HEK293 (cell line): ENCODE measurements around the gene RGS14.

Experiments
- HIC1 ChIP-seq: fragments of 450-650 bp; formaldehyde crosslinking; IDR thresholded peaks from 2 replicates; pipeline ENCODE4 v1.5.1; 2016; ENCODE audit warnings: missing biosample characterization, missing genetic modification characterization
- PRDM2 ChIP-seq: fragments of 450-650 bp; formaldehyde crosslinking; IDR thresholded peaks from 2 replicates; pipeline ENCODE4 v1.5.1; 2016; ENCODE audit warnings: missing biosample characterization, missing genetic modification characterization, borderline replicate concordance
- ZBTB11 ChIP-seq: fragments of 450-650 bp; formaldehyde crosslinking; conservative IDR thresholded peaks from 2 replicates; pipeline ENCODE4 v1.5.1; 2016; ENCODE audit warnings: low read depth, missing biosample characterization, missing genetic modification characterization
- ZNF18 ChIP-seq: fragments of 450-650 bp; formaldehyde crosslinking; IDR thresholded peaks from 2 replicates; pipeline ENCODE4 v1.5.1; 2016; ENCODE audit warnings: missing biosample characterization, missing genetic modification characterization
- ZNF280C ChIP-seq: fragments of 450-650 bp; formaldehyde crosslinking; IDR thresholded peaks from 2 replicates; pipeline ENCODE4 v1.5.1; 2016; ENCODE audit warnings: missing biosample characterization, missing genetic modification characterization
- ZNF423 ChIP-seq: fragments of 450-650 bp; formaldehyde crosslinking; IDR thresholded peaks from 2 replicates; pipeline ENCODE4 v1.5.1; 2016; ENCODE audit warnings: missing biosample characterization, missing genetic modification characterization
- ZNF518A ChIP-seq: fragments of 450-650 bp; formaldehyde crosslinking; conservative IDR thresholded peaks from 2 replicates; pipeline ENCODE4 v1.5.1; 2016; ENCODE audit warnings: low read depth, missing biosample characterization, missing genetic modification characterization
- ZNF580 ChIP-seq: fragments of 450-650 bp; formaldehyde crosslinking; IDR thresholded peaks from 2 replicates; pipeline ENCODE4 v1.5.1; 2016; ENCODE audit warnings: missing biosample characterization, missing genetic modification characterization
- ZNF610 ChIP-seq: fragments of 450-650 bp; formaldehyde crosslinking; IDR thresholded peaks from 2 replicates; pipeline ENCODE4 v1.5.1; 2016; ENCODE audit warnings: missing biosample characterization, missing genetic modification characterization, borderline replicate concordance
- ZNF677 ChIP-seq: fragments of 450-650 bp; IDR thresholded peaks from 2 replicates; pipeline ENCODE4 v1.5.0; 2018; ENCODE audit warnings: missing biosample characterization, mild to moderate bottlenecking, missing genetic modification characterization, moderate library complexity
- ZNF704 ChIP-seq: fragments of 450-650 bp; formaldehyde crosslinking; IDR thresholded peaks from 2 replicates; pipeline ENCODE4 v1.5.1; 2016; ENCODE audit warnings: missing biosample characterization, missing genetic modification characterization
- ZNF843 ChIP-seq: fragments of 450-650 bp; formaldehyde crosslinking; IDR thresholded peaks from 2 replicates; pipeline ENCODE4 v1.5.1; 2016; ENCODE audit warnings: missing biosample characterization, missing genetic modification characterization

RGS14 gene

GRCh38 chr5:177403792-177404640, 46.3 kb downstream of the RGS14 start (continued):
- no peak for TF ChIP-seq PRDM2 (tag by site-specific recombination)
- TF ChIP-seq ZBTB11 (tag by site-specific recombination) = peak; percentile 52; the same call in 1 of the 2 replicates
- TF ChIP-seq ZNF518A = no peak; the same call in 1 of the 2 replicates
- no peak for TF ChIP-seq ZNF18 (tag by site-specific recombination)
- TF ChIP-seq ZNF610 (tag by site-specific recombination) = peak; percentile 43; the same call in 1 of the 2 replicates
- peak; percentile 14; the same call in 1 of the 2 replicates for TF ChIP-seq ZNF843 (tag by site-specific recombination)
- TF ChIP-seq ZNF280C = no peak
- peak; percentile 90 for TF ChIP-seq ZNF677 (tag by site-specific recombination)
- TF ChIP-seq ZNF580 (tag by site-specific recombination) = 0 out of 2 replicates have a peak, but pooled peaks have one; percentile 40
- TF ChIP-seq ZNF423 (tag by site-specific recombination) = peak; percentile 95
- no peak for TF ChIP-seq ZNF704 (tag by site-specific recombination)
- peak; percentile 61; the same call in 1 of the 2 replicates for TF ChIP-seq HIC1 (tag by site-specific recombination)
